NOMO-1 (cell line): ENCODE data around the gene IGF1R.

Source experiments
- DNase-seq, 2 experiments: peaks; one replicate each; lab custom pipeline; 2025; ENCODE audit not compliant: unreplicated experiment in 2 of 2; lab: John Stamatoyannopoulos, UW

The IGF1R gene

DNA sequence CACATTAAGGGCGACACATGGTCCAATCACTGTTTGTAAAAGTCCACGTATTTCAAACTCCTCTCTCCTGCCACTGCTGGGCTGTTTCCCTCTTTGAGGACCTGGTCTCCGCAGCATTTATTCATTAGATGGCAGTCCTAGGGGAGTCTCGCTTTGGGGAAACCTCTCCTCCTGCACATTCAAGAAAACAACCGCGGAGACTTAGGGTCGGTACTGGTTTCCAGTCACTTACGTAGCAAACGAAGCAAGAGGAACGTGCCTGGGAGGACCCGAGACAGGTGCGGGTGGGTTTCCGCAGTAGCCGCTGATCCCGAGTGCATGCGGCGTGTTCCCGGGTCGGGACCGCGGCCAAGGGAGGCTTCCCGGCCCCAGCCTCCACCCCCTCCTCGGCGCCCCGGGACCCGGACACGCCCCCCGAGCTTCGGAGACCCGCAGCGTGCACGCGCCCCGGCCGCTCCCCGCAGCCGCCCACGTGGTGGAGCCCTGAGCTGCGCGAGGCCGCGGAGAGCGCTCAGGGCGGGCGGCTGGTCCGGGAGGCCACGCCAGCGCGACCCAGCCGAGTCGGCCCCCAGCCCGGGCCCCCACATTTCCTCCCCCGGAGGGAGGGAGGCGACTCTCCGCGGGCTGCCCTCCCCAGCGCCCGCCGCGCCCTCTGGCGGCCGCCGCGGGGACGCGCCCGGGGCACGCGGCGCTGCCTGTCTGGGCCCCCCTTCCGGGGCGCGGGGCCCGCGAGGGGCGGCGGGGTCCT lies 1.1 kb upstream of the IGF1R start:
- DNase-seq: peak; percentile 45 to 49

DNA sequence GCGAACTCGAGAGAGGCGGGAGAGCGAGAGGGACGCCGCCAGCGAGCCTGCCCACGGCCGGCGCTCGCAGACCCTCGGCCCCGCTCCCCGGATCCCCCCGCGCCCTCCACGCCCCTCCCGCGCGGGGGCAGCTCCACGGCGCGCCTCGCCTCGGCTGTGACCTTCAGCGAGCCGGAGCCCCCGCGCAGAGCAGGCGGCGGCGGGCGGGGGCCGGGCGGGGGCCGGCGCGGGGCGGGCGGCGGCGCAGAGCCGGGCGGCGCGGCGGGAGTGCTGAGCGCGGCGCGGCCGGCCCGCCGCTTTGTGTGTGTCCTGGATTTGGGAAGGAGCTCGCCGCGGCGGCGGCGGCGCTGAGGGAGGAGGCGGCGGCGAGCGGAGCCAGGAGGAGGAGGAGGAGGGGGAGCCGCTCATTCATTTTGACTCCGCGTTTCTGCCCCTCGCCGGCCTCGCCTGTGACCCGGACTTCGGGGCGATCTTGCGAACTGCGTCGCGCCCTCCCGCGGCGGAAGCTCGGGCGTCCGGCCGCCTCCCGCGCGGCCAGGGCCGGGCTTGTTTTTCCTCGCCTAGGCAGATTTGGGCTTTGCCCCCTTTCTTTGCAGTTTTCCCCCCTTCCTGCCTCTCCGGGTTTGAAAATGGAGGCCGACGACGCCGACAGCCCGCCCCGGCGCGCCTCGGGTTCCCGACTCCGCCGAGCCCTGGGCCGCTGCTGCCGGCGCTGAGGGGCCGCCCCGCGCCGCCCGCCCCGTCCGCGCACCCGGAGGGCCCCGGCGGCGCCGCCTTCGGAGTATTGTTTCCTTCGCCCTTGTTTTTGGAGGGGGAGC lies 524 bp downstream of the IGF1R start:
- peak; percentile 38 to 50 for DNase-seq

DNA sequence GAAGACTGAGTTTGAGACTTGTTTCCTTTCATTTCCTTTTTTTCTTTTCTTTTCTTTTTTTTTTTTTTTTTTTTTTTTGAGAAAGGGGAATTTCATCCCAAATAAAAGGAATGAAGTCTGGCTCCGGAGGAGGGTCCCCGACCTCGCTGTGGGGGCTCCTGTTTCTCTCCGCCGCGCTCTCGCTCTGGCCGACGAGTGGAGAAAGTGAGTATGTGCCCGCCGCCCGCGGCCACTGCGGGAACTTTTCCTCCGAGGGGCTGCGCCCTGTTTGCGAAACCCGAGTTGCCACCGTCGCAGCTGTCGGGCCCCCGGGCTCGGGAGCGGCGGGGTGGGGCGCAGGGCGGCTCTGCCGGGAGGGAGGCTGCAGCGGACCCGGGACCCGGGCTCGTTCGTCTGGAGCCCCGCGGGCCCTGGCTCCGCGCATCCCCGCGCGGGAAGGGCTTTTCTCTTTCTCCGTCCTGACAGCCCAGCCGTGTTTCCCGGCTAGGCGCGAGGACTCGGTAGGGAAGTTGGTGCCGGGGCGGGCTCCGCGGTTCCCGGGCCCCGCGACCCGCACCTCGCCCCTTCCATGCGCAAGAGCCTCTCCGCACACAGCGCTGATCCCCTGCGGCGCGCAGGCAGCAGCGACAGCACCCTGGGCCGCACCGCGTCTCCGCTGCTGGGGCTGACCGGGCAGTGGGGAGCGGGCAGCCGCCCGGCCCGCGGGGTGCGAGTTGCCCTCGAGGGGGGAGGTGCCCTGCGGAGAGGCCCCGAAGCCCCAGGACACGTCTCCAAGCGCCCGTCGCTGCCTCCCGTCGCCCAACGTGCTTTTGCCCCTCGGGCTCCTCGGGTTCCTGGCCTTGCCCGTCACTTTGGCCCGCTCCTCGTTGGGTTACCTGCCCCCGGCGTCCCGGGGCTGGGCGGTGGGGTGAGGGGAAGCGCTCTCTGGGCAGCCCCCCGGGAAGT lies 1.4 kb downstream of the IGF1R start:
- DNase-seq: peak; percentile 54 to 56

DNA sequence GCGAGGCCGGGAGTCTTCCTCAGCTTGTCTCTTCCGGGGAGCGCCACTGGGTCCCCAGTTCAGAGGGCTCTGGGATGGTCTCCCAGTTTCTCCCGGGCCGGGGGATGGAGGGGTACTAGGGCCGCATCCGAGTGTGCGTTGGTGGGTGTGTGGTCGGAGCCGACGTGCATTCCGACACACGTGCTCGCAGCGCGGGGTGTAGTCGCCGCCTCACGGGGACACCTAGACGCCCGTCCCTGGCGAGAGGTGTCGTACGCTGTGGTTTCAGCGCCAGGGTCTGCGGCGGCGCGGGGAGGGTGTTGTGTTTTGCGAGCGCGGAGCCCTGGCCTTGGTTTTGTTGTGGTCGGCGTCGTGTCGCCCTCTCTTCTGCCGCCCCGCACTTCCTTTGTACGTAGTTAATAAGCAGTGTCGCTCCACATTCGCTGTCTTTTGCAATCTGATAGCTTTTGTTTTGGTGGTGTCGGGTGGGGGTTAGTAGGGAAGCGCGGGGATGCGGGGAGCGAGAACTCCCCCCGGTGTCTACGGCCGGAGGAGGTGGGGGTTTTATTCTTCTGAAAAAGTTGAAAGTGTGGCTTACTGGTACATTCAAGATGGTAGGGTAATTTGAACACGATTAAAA lies 2.2 kb downstream of the IGF1R start:
- DNase-seq: no peak

DNA sequence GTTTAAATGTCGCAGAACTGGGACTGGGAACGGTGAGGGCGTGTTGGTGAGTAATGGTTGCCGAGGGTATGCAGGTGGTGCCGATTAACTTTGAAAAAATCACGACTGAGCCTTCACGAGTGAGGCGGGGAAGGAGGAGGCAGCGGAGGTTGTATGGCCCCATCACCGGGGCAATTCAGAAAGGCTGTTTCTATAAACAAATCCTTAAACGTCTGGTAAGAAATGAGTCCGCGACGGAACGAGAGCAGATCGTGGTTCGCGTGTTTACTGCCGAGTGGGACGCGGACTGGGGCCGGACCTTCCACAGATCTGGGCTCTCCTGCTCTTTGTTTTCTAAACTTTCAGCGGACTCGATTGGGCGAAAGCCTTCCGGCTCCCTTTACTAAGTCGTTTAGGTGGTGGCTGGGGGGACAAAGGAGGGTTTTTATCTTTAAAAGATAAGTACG lies 2.7 kb downstream of the IGF1R start:
- DNase-seq: no peak

DNA sequence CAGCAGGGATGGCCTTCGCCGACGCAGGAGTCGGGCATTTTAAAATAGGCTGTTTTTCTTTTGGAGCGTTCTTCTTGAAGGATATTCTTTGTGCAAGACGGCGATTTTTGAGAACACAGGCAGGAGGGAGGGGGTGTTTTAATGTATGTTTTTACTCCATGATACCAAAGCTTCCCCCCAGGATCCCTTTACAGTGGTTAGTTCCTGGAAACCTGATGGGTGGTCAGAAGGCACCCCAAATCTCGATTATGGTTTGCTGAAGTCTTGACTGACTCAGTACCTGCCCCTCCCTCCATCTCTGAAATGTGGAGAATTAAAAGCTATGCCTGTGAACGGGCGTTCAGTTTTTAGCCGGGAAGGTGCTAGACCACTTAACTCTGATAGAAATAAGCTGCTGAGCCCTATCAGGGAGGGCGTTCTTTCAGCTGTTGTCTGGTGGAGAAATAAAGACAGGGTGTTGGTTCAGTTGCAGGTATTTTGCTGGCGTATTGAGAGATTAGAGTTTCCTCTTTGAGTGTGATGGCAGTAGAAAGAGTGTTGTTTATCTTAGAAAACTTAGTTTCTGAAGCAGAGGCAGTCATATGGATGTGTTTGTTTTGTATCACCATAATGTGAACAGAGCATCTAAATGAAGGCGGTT lies 3.4 kb downstream of the IGF1R start:
- DNase-seq: no peak

DNA sequence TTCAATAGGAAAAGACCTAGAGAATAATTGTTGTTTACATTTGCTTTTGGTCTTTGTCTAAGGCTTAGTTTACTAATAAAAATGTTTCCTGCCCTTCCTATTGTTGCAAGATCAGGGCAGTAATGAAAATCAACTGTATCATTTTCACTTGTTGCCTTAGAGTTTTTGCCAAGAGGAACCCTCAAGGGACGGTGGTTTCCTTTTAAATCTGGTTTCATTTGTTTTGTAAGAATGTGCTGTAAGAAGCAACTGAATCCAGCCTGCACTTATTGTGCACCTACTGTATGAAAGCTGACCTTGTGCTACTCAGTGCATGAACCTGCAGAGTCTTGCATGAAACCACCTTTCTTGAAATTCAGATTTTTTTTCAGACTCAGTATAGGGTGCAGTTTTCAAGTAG lies 5.3 kb downstream of the IGF1R start:
- DNase-seq: peak in 1 of 2 experiments; percentile 22

DNA sequence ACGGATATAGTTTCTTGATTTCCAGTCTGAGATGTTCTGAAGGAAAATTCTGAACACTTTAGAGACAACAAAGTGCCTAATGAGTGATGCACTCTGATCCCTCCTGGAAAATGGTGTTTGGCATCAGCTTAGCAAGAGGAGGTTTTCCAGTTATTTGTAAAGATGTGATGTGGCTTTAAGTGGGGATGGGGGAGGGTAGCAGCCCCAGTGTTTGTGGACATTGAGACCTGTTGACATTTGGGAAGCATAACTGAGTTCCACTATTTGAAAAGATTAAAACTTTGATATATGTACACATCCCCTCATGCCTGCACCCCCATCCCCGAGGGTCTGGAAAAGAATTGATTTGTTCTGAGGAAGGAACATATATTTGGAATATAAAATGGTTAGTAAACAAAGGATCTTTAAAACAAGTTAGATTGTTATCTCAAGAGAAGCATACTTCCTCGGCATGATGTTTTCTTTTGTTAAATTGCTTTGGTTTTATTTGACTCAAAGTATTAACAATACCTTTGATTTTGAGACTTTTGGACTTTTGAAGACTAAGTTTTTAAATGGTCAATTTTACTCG lies 6.5 kb downstream of the IGF1R start:
- no peak for DNase-seq

DNA sequence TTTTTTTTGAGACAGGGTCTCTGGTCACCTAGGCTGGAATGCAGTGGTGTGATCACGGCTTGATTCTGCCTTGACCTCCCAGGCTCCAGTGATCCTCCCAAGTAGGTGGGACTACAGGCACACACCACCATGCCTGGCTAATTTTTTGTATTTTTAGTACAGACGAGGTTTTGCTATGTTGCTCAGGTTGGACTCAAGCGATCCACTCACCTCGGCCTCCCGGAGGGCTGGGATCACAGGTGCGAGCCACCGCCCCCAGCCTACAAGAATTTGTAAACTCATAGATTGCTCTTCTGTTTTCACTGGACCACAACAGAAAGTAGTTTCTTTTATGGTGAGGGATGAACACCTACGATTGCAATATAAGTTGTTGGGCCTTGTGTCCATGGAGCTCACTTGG lies 7.4 kb downstream of the IGF1R start:
- DNase-seq: no peak

DNA sequence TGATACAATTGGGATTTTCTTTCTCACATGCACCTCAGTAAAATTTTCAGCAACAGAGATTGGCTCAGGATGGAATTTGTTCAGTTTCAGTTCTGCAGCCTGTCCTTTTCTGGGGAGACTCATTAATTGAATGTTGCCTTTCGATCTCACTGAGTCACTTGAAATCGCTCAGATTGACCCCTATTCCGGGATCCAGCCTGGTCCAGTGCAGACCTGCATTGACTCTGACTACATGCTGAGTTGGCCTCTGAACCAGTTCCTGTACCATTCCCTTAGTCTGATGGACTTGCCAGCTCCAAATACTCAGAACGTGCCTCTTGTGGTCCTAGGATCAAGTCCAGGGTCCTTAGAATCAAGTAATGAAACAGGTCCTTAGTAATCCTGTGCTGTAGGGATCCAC lies 9.4 kb downstream of the IGF1R start:
- no peak for DNase-seq

DNA sequence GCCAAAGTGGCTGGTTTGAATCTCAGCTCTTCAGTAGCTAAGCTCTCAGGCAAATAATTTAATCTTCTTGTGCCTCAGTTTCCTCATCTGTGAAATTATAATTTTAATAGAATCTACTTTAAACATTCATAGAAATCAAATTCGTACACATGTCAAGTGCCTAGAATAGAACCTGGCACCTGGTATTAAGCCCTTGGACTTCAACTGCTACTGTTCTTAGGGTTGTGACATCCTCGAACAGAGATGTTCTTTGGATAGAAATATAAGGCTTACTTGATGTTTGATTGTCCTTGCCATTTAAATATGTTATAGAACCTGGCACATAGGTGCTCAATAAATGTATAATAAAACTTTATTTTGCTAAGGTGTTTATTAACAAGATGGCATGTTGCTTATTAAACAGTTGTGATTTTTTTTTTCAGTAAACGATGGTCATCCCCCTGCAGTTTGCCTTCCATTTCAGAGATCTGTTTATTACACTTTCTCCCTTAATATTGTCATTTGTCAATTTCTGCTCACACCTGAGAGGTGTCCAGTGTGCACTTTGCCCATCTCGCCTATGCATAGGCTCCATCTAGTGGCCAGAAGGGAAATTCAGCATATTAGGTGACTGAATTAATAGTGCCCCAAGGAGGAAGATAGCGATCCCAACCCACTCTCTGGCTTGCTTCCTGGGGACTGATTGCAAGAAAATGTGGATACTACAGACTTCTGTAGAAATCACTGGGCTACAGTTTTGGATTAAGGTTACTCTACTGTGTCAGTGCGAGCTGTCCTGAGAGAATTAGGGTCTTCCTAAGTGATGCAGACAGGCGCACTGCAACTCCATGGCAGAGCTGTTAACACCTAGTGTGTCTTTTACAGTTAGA lies 10.7 kb downstream of the IGF1R start:
- DNase-seq: peak; percentile 12 to 38

DNA sequence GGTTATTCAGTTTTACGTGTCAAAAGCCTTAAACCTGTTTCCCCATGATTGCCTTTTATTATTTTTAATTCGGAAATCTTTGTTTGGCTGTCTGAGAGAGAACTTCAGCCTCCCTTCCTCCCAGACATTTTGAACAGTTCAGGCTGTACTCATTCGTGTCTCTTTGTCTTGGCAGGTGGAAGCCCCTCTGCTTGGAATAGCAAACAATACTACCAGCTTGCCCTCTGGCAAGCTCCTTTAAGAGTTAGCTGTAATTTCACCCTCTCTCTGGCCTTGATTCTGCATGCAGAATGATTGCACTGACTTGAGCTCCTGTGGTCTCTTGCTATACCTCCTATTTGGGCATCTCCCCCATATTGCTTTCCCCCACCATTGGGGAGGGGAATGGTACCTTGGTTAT lies 11.7 kb downstream of the IGF1R start:
- DNase-seq: no peak

DNA sequence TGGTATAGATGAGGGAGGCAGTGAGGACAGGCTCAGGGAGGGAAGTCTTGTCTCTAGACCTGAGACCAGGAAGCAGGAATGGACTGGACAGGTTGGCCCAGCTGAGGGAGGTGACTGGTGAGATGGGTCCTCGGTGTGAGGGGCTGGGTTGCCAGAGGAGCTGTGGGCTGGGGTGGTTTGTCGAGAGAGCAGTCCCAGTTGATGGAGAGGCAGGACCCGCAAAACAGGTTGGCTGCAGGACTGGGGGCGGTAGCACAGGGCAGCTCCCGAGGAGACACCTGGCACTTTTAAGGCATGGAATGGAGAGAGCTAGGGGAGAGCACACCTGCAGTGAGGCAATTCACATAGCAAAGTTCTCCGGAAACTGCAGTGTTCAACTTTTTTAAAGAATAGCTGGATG lies 14.7 kb downstream of the IGF1R start:
- DNase-seq: no peak

DNA sequence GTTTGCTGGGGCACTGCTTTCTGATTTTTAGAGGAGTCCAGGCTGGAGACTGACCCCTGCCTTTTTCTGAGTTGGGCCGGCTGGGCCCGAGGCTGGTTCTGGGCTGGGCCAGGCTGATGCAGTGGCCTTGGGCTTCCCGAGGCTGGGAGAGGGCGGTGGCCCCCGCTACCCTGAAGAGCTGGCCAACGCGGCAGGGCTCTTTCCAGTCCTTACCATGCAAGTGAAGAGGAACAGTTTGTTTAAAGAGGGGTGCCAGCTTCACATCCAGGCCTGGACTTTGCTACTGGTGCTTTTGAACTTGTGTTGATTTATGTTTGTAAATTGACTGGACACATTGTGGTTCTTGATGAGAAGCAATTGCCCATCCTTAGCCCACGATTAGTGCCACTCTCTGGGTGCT lies 15.3 kb downstream of the IGF1R start:
- no peak for DNase-seq

DNA sequence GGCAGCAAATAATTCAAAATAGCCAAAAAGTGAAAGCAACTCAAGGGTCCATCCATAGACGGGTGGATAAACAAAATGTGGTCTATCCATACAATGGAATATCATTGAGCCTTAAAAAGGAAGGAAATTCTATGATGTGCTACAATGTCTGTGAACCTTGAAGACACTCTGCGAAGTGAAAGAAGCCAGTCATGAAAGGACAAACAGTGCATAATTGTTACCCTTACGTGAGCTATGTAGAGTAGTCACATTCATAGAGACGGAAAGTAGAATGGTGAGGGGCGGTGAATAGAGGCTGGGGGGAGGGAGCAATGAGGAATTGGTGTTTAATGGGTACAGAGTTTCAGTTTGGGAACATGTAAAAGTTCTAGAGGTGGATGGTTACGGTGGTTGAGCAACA lies 18.1 kb downstream of the IGF1R start:
- DNase-seq: no peak

DNA sequence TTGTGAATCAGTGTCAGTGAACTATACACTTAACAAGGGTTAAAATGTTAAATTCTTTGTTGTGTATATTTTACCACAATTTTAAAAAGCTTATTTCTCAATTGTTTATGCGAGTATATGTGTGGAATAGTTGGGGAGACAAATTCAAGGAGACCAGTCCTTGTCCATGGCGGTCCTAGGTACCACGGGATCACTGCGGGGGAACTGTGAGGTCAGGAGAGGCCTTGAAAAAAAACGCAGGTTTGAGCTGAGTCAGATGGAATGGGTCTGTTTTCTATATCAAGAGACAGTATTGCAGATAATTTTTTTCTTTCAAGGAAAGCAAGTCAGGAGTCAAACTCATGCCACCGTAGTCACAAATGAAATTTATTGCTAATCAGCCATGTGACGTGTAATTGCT lies 18.5 kb downstream of the IGF1R start:
- no peak for DNase-seq

DNA sequence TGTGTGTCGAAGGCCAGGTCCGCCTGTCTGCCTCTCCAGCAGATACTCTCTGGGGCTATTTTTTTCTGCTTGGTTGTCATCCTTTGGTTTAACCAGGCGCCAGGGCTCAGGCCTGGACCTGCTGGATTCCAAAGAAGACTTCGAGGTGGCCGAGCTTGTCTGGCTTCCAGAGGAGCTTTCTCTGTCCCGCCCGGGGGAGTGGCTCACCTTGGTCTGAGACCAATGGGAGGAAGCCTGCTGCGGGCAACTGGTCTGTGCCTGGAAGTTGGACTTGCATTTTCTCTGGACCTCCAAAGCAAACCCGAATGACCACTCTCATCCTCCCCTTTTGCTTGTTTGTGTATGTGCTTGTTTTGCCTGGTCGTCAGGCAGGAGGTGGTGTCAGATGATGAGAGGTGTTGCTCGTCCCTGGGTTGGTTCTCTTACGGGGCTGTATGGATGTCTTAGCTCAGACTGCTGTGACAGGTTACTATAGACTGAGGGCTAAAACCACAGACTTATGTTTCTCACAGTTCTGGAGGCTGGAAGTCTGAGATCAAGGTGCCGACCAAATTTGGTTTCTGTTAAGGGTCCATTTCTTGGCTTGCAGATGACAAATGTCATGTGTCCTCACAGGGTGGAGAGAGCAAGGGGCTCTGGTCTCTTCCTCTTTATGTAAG lies 19.3 kb downstream of the IGF1R start:
- no peak for DNase-seq

DNA sequence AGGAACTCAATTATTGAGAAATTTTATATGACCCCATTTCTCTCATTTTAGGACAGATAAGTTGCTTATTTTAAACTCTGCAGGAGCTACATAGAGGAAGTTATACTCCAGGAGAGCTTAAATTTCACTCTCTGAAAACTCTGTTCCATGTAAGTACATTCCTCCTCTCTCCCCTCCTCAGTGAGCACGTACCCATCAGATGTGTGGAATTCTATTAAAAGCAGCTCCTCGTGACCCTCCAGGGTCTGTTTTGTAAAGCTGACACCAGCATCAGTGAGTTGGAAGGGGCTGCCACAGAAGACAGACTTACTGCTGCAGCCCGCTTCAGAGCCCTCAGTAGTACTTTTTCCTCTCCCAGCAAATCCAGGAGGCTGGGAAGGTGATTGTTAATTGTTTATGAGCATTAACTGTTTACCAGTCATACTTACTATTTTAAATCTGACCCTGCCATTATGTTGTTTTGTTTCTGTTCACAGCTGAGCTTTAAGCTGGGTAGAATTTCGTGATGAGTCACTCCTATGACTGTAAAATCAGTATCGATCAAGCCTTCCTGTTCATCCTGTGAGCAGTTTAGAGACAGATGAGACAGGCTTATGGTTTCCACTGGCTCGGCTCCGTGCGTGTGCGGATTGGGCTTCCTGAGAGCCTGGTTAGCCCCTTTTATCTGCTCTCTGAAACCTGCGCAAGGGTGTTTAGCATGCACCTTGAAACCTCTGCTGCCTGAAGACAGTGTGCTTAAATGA lies 20.4 kb downstream of the IGF1R start:
- DNase-seq: peak; percentile 14 to 43
